ENCODE data around the gene PLLP.

Gene PLLP

GRCh38 chr16:57256601-57257395 lies 27.7 kb downstream of the PLLP start:
- no peak for DNase-seq (ENCODE audit: low read depth)

GRCh38 chr16:57255686-57256415 lies 28.6 kb downstream of the PLLP start:
- DNase-seq (ENCODE audit: low read depth): no peak

GRCh38 chr16:57253466-57253865 lies 31.0 kb downstream of the PLLP start:
- DNase-seq (ENCODE audit: low read depth): no peak

DNA sequence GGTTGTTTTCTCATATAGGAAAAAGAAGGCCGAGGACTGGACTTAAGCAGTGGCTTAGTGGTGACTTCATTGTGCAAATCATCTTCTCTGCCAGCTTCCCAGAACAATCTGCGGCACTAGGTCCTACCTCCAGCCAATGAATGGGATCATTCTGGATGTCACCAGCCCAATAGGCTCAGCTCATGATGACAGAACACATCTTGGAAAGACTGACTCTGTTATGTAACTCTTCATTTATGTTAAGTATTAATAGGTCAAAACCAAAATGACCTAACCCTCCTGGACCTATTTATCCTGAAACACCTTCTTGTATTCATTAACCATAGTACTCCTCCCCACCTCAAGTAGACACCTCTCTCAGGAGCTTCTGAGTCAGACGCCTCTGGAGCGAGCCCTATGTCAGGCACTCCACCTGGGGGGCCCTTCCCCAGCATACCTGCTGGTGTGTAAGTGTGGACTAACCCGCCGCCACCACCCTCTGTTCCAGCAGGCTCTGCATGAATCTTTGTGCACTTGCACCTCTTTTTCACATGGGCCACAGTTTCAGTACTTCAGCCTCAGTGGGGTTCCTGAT lies 32.2 kb downstream of the PLLP start:
- no peak for DNase-seq (ENCODE audit: low read depth)

- DNase-seq (ENCODE audit: low read depth): no peak
These were observed 33.1 kb downstream of the PLLP start for GRCh38 chr16:57251352-57251751.

- DNase-seq (ENCODE audit: low read depth): no peak
These were observed 38.9 kb downstream of the PLLP start for GRCh38 chr16:57245472-57246113.

- DNase-seq (ENCODE audit: low read depth): peak; percentile 93
These were observed 39.6 kb downstream of the PLLP start, which contains the start of gene ARL2BP for GRCh38 chr16:57244767-57245471. Gene ARL2BP, plus strand, starts transcription at chr16:57245259. Its CDS starts 109 bp downstream, at chr16:57245368.

- DNase-seq (ENCODE audit: low read depth): no peak
These were observed 40.1 kb downstream of the PLLP start for GRCh38 chr16:57244463-57244766.

DNA sequence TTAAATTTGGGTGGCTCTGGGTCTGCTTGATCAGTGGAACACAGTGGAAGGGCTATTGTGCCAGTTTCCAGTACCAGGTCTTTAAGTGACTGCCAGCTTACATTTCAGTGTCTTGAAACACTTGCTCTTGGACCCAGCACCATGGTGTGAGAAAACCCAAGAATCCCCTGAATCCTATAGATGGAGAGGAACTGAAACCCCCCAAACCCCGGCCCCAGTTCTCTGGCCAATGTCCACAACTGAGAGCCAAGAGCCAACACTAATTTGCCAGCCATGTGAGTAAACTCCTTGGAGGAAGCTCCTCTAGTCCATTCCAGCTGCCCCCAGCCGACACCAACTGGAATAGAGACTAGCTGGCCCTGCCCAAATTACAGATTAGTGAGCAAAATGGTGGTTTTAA lies 41.8 kb downstream of the PLLP start:
- no peak for DNase-seq (ENCODE audit: low read depth)

- DNase-seq (ENCODE audit: low read depth): no peak
These were observed 43.6 kb downstream of the PLLP start for GRCh38 chr16:57240851-57241250.

DNA sequence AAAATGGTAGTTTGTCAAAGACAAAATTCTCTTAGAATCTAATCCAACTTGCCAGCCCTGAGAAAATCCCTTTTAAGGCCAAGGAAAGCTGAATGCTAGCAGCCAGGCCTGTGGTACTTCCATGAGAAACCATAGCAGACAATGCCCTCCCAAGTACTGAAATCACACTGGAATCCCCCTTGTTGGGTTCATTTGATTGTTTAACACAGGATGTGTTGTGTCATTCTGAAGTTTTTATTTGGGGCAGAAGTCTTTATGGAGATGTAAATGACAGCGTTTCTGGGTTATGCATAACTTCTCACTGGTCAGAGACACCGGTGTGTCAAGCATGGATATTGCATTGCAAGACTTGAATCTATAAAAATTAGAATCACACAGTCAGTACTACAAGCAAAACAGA lies 45.4 kb downstream of the PLLP start:
- DNase-seq (ENCODE audit: low read depth): no peak

GRCh38 chr16:57238682-57239081 lies 45.8 kb downstream of the PLLP start:
- DNase-seq (ENCODE audit: low read depth): no peak

DNA sequence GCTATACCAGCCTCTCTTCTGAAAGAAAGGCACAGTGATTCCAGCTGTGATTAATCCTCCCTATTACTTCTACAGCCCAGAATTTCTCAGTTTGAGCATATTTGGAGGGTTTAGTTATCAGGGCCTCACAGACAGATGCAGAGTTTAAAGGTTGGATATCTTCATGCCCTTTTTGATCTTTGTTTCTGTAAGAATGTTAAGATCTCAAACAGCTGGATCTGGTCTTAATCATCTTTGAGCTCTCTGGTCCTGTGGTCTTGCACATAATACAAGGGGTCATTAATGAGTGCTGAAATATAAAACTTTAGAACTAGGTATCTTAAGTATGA lies 48.5 kb downstream of the PLLP start:
- DNase-seq (ENCODE audit: low read depth): no peak

GRCh38 chr16:57235128-57236021 lies 49.1 kb downstream of the PLLP start:
- DNase-seq (ENCODE audit: low read depth): no peak

GRCh38 chr16:57234707-57235092 lies 49.8 kb downstream of the PLLP start:
- no peak for DNase-seq (ENCODE audit: low read depth)

GRCh38 chr16:57233944-57234706 lies 50.3 kb downstream of the PLLP start:
- DNase-seq (ENCODE audit: low read depth): no peak

DNA sequence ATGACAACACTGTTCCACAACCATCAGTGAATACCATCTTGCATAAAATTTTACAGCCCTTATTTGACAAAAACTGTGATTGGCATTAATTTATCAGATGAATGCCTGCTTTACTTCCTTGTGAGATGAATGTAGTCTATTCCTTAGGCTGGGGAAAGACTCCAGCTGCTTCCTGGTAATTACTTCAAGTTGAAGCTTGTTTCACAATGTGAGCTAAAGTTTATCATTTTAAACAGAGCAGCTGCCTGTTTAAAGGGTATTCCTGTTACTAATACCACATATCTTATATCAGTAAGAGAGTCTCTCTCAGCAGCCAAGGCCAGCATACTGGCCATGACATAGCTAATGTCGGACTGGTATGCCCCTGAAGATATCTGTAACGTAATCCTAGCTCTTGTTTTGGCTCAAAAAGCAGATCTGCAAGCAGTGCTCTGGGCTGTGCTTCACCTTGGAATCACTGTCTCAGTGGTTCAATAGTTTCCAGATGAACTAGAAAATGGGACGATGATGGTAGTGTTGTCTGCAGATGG lies 52.6 kb downstream of the PLLP start:
- DNase-seq (ENCODE audit: low read depth): no peak

- no peak for DNase-seq (ENCODE audit: low read depth)
These were observed 55.4 kb downstream of the PLLP start for GRCh38 chr16:57229079-57229478.

DNA sequence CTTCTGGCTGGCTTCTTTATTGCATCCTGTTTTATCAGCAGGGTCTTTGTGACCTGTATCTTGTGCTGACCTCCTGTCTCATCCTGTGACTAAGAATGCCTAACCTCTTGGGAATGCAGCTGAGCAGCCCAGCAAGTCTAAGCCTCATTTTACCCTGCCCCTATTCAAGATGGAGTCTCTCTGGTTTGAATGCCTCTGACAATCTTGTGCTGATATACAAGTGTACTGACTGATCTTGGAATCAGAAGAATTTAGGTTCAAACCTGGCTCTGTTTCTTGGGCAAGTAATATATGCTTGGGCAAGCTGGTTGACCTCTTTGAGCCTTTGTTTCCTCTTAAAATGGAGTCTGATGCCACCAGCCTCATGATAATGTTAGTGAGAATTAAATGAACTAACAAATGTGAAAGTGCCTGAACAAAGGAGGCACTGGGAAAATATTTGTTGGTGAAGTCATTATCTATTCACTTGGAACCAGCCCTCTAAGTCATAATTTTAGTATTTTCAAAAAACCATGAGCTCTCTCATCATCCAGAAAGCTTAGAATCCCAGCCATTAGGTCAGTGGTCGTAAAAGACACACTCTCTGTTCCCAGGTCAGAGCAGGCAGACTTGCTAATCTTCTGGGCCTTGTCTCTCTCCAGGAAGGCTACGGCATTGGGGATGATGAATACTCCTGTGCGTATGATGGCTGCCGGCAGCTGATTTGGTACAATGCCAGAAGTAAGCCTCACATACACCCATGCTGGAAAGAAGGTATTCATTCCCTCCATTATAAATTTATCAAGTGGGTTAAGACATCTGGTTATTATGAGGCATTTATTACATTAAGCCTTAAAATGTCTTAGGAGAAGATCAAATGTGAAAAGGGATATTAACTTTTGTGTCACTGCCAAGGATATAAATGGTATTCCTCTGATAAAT lies 57.5 kb downstream of the PLLP start:
- no peak for DNase-seq (ENCODE audit: low read depth)
